K562 (cell line): Measurements from ENCODE around the gene USP2. TPM values are rescaled to one million over a fixed set of nuclear protein-coding genes. Genes with fewer than 3 reads are reported as not detected.

Experiments
- CBFA2T3 ChIP-seq: fragments of 450-650 bp; IDR thresholded peaks from 2 replicates; pipeline ENCODE4 v1.6.1; 2017
- HMG20A ChIP-seq: fragments of 450-650 bp; formaldehyde crosslinking; conservative IDR thresholded peaks from 2 replicates; pipeline ENCODE4 v1.4.0; 2020; ENCODE audit warnings: mild to moderate bottlenecking, mixed read lengths
- HOXB6 ChIP-seq: fragments of 250-450 bp; sonication (Bioruptor Pico); IDR thresholded peaks from 2 replicates; pipeline ENCODE4 v1.5.1; 2022; ENCODE audit warnings: mild to moderate bottlenecking, borderline replicate concordance
- MEF2D ChIP-seq: conservative IDR thresholded peaks from 2 replicates; pipeline ENCODE4 v1.6.1; 2016; ENCODE audit warnings: low read depth, missing genetic modification characterization, missing compliant biosample characterization
- MNT ChIP-seq, 2 experiments: fragments of 450-650 bp; conservative IDR thresholded peaks; 2 replicates each; pipeline ENCODE4 v1.6.1; 2017; ENCODE audit warnings: mild to moderate bottlenecking in 2 of 2, moderate library complexity in 2 of 2
- NBN ChIP-seq: fragments of 450-650 bp; IDR thresholded peaks from 2 replicates; pipeline ENCODE4 v1.6.1; 2016; ENCODE audit warnings: low read depth, mild to moderate bottlenecking
- NFE2 ChIP-seq: IDR thresholded peaks from 2 replicates; pipeline ENCODE4 v1.6.1; 2014; ENCODE audit warnings: antibody characterized with exemption, low read depth
- NFIC ChIP-seq: fragments of 450-650 bp; IDR thresholded peaks from 2 replicates; pipeline ENCODE4 v1.6.1; 2017; ENCODE audit warnings: mild to moderate bottlenecking, inconsistent platforms
- NRF1 ChIP-seq, 2 experiments: fragments of 450-650 bp; IDR thresholded peaks in 1 of 2; conservative IDR thresholded peaks in 1 of 2; 2 replicates each; pipeline ENCODE4 v1.6.1; 2014; ENCODE audit warnings: mild to moderate bottlenecking in 2 of 2
- PRDM10 ChIP-seq: fragments of 450-650 bp; IDR thresholded peaks from 2 replicates; pipeline ENCODE4 v1.6.1; 2018; ENCODE audit not compliant: partially characterized antibody
- RCOR1 ChIP-seq, 2 experiments: IDR thresholded peaks; 2 replicates each; pipeline ENCODE4 v1.6.1; 2012; ENCODE audit warnings: low read depth in 2 of 2, low read length in 2 of 2, borderline replicate concordance in 1 of 2, improper control_type of control experiment in 1 of 2
- SOX6 ChIP-seq: fragments of 450-650 bp; IDR thresholded peaks from 2 replicates; pipeline ENCODE4 v1.6.1; 2014; ENCODE audit warnings: mild to moderate bottlenecking
- YBX1 ChIP-seq: fragments of 450-650 bp; IDR thresholded peaks from 2 replicates; pipeline ENCODE4 v1.7.1; 2016; ENCODE audit warnings: mild to moderate bottlenecking
- ZNF224 ChIP-seq: sonication (generic); formaldehyde crosslinking; IDR thresholded peaks from 2 replicates; pipeline ENCODE4 v1.8.0; 2022; ENCODE audit warnings: mild to moderate bottlenecking, missing genetic modification reagents
- ZNF785 ChIP-seq: fragments of 250-450 bp; sonication (Bioruptor Pico); IDR thresholded peaks from 2 replicates; pipeline ENCODE4 v1.4.0; 2020; ENCODE audit warnings: mild to moderate bottlenecking
- polyA plus RNA-seq, 8 experiments: library from polyadenylated mRNA; depleted of rRNA in 4 of 8; stranded (reverse) in 5 of 8; unstranded in 3 of 8; fragments of >200 nt; fragmentation: Nextera tagmentation in 2 of 8; fragmentation: Illumina TruSeq in 1 of 8; extraction: Ambion mirVana in 2 of 8; extraction: Trizol in 1 of 8; gene quantifications; 2 replicates each; pipeline versions ENCODE4 v1.2.1 to v1.2.3, GENCODE V29; 2011 to 2014; ENCODE audit warnings: inconsistent platforms in 1 of 8, missing spikeins in 1 of 8
- total RNA-seq, 7 experiments: library from RNA; depleted of rRNA in 6 of 7; stranded (reverse); fragments of >200 nt in 6 of 7; fragmentation: Illumina TruSeq in 2 of 7; extraction: Trizol in 2 of 7; gene quantifications; 2 replicates each; pipeline versions ENCODE4 v1.2.1 to v1.2.3, GENCODE V29; 2011 to 2021; ENCODE audit warnings: low replicate concordance in 1 of 7
- TF ChIP-seq, protein P1 (sequence below), 2 experiments: IDR thresholded peaks in 1 of 2; conservative IDR thresholded peaks in 1 of 2; 2 replicates each; pipeline ENCODE4 v1.6.1; 2016; ENCODE audit warnings: low read depth in 2 of 2, mild to moderate bottlenecking in 1 of 2, missing compliant biosample characterization in 1 of 2, missing genetic modification characterization in 1 of 2, moderate library complexity in 1 of 2

USP2 gene
- total and polyA plus RNA-seq, 9 of the 15 experiments (the other 6 are each of a cell fraction or from before 2014, with no cell fraction given), result 2.8 to 16.9 (median 3.9) TPM

DNA sequence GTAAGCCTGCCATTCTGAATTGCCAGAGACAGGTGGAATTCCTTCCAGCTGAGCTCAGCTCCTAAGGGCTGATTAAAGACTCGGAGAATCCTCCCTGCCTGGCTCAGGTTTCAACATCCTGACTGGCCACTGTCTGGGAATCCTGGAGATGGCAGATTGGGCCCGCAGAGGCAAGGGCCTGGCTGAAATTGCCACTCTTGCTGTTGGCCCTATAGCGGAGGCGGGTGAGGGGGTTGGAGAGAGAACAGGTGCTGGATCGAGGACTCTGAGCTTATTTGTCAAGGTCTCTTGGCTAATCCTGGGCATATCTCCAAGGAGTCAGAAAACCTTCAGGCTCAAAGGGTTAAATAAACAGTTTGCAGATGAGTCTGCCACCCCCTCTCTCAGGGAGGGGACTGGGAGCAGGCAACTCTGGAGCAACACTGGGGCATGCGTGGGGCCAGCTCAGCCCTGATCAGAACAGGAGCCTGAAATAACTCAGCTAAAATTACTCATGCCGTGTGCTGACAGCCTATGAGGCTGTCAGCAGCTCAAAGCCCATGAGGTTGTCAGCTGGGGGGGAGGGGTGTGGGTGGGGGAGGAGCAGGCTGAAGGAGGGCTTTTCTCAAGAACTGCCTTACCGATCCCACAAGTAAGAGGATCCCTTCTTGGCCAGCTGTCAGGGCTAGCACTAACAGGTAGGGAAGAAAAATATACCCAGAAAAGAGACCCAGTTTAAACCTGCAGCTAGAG is 20.3 kb downstream of the USP2 start (continued):
- TF ChIP-seq PRDM10 (no peak), NFE2 (peak; percentile 32; the same call in 1 of the 2 replicates), MEF2D (tag) (peak; percentile 92), MNT (conservative IDR thresholded peaks at IDR 0.05) (peak; percentile 69 to 86), YBX1 (no peak), NFIC (0 out of 2 replicates have a peak, but pooled peaks have one; percentile 24), SOX6 (no peak), HOXB6 (CRISPR knock-in tag) (no peak), NRF1 (conservative IDR thresholded peaks at IDR 0.05 in 1 of 2, IDR thresholded peaks at IDR 0.05 in 1 of 2) (peak; percentile 87 to 89), HMG20A (CRISPR knock-in tag) (no peak), ZNF224 (CRISPR knock-in tag) (no peak), RCOR1 (IDR thresholded peaks at IDR 0.05; ENCODE audit: borderline replicate concordance in 1 of 2, low read depth in 2 of 2, low read length in 2 of 2) (peak in 1 of 2 experiments; percentile 51; a peak in 1 of 4 replicates), ZNF785 (CRISPR knock-in tag) (no peak), CBFA2T3 (peak; percentile 65), NBN (no peak)
- TF ChIP-seq, protein P1, sequence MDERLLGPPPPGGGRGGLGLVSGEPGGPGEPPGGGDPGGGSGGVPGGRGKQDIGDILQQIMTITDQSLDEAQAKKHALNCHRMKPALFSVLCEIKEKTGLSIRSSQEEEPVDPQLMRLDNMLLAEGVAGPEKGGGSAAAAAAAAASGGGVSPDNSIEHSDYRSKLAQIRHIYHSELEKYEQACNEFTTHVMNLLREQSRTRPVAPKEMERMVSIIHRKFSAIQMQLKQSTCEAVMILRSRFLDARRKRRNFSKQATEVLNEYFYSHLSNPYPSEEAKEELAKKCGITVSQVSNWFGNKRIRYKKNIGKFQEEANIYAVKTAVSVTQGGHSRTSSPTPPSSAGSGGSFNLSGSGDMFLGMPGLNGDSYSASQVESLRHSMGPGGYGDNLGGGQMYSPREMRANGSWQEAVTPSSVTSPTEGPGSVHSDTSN (CRISPR knock-in tag; IDR thresholded peaks at IDR 0.05; ENCODE audit: low read depth), result no peak
- TF ChIP-seq, protein P1 (tag; conservative IDR thresholded peaks at IDR 0.05; ENCODE audit: low read depth), result peak; percentile 94
